K562 (cell line): ENCODE measurements around the gene GALNT12. TPM values are rescaled to one million over a fixed set of nuclear protein-coding genes. Genes with fewer than 3 reads are reported as not detected.
A peak's percentile ranks its signal among the peaks of the same experiment; 100 is the strongest.

ENCODE experiments used
- GABPA ChIP-seq: fragments of 200-800 bp; sonication (Bioruptor generic); conservative IDR thresholded peaks from 2 replicates; pipeline ENCODE4 v1.6.1; 2016; ENCODE audit warnings: low read depth, missing genetic modification characterization, missing compliant biosample characterization
- GATAD2A ChIP-seq: fragments of 450-650 bp; IDR thresholded peaks from 2 replicates; pipeline ENCODE4 v1.6.1; 2017
- HNRNPK ChIP-seq: fragments of 200-400 bp; formaldehyde crosslinking; IDR thresholded peaks from one replicate; pipeline ENCODE4 v1.6.1; 2018; ENCODE audit warnings: mild to moderate bottlenecking, low read depth, low read length; ENCODE audit not compliant: poor library complexity, severe bottlenecking
- MED1 ChIP-seq: sonication (generic); formaldehyde crosslinking; IDR thresholded peaks from 2 replicates; pipeline ENCODE4 v1.8.1; 2023; ENCODE audit warnings: missing genetic modification reagents, borderline replicate concordance
- NEUROD1 ChIP-seq: fragments of 150-350 bp; IDR thresholded peaks from 2 replicates; pipeline ENCODE4 v1.6.1; 2014; ENCODE audit warnings: borderline replicate concordance, low read length, low read depth; ENCODE audit not compliant: partially characterized antibody
- ZBTB17 ChIP-seq: fragments of 450-650 bp; formaldehyde crosslinking; IDR thresholded peaks from 2 replicates; pipeline ENCODE4 v1.4.0; 2020; ENCODE audit warnings: mild to moderate bottlenecking
- ZNF217 ChIP-seq: sonication (generic); formaldehyde crosslinking; IDR thresholded peaks from 2 replicates; pipeline ENCODE4 v1.8.0; 2022; ENCODE audit warnings: mild to moderate bottlenecking, missing genetic modification reagents
- ZNF699 ChIP-seq: fragments of 250-450 bp; sonication (Bioruptor Pico); IDR thresholded peaks from 2 replicates; pipeline ENCODE4 v1.8.0; 2021; ENCODE audit warnings: mild to moderate bottlenecking, moderate library complexity; ENCODE audit not compliant: insufficient replicate concordance
- polyA plus RNA-seq, 8 experiments: library from polyadenylated mRNA; depleted of rRNA in 4 of 8; stranded (reverse) in 5 of 8; unstranded in 3 of 8; fragments of >200 nt; fragmentation: Nextera tagmentation in 2 of 8; fragmentation: Illumina TruSeq in 1 of 8; extraction: Ambion mirVana in 2 of 8; extraction: Trizol in 1 of 8; gene quantifications; 2 replicates each; pipeline versions ENCODE4 v1.2.1 to v1.2.3, GENCODE V29; 2011 to 2014; ENCODE audit warnings: inconsistent platforms in 1 of 8, missing spikeins in 1 of 8
- total RNA-seq, 7 experiments: library from RNA; depleted of rRNA in 6 of 7; stranded (reverse); fragments of >200 nt in 6 of 7; fragmentation: Illumina TruSeq in 2 of 7; extraction: Trizol in 2 of 7; gene quantifications; 2 replicates each; pipeline versions ENCODE4 v1.2.1 to v1.2.3, GENCODE V29; 2011 to 2021; ENCODE audit warnings: low replicate concordance in 1 of 7
- TF ChIP-seq, protein P1 (sequence below), 2 experiments: fragments of 450-650 bp; IDR thresholded peaks; 2 replicates each; pipeline ENCODE4 v1.6.1; 2016; ENCODE audit warnings: mild to moderate bottlenecking in 2 of 2, borderline replicate concordance in 1 of 2, low read depth in 1 of 2, moderate library complexity in 1 of 2
- TF ChIP-seq, protein P2 (sequence below): fragments of 450-650 bp; IDR thresholded peaks from 2 replicates; pipeline ENCODE4 v1.6.1; 2016
- TF ChIP-seq, protein P3 (sequence below): fragments of 250-450 bp; sonication (Bioruptor Pico); IDR thresholded peaks from 2 replicates; pipeline ENCODE4 v1.9.0; 2021; ENCODE audit warnings: mild to moderate bottlenecking, inconsistent platforms
- TF ChIP-seq, protein P4 (sequence below): fragments of 250-450 bp; sonication (Bioruptor Pico); IDR thresholded peaks from 2 replicates; pipeline ENCODE4 v1.6.1; 2021; ENCODE audit warnings: mild to moderate bottlenecking
- TF ChIP-seq, protein P5 (sequence below): fragments of 450-650 bp; formaldehyde crosslinking; IDR thresholded peaks from 2 replicates; pipeline ENCODE4 v1.4.0; 2022; ENCODE audit warnings: missing genetic modification characterization

GALNT12 gene
- total and polyA plus RNA-seq, 9 of the 15 experiments (the other 6 are each of a cell fraction or from before 2014, with no cell fraction given), result 29.7 to 82.9 (median 44.2) TPM

DNA sequence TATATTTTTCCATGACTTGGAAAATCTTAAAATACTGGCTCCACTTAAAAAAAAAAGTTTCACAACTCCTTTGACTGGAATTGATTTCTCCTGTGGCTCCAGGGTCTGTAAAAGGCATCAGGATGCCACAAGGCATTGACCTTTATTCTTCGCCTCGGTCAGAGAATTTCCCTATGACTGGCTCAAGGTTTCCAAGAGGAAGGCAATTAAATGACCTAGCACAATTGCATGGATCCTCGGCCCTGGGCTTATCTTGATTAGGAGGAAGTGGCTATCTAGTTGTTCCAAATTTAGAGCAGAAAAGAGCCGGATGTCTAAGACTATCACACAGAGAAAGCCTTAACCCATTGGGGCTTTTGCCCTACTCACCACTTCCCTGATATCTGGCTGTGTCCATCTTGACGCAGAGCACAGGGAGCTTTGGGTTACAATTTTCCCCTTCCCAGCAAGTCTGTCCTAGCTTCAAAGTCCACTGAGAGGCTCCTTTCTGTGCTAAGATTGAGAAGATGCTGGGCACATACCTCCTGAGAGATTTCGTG, 79.3 kb downstream of the GALNT12 start (continued):
- TF ChIP-seq, protein P1, sequence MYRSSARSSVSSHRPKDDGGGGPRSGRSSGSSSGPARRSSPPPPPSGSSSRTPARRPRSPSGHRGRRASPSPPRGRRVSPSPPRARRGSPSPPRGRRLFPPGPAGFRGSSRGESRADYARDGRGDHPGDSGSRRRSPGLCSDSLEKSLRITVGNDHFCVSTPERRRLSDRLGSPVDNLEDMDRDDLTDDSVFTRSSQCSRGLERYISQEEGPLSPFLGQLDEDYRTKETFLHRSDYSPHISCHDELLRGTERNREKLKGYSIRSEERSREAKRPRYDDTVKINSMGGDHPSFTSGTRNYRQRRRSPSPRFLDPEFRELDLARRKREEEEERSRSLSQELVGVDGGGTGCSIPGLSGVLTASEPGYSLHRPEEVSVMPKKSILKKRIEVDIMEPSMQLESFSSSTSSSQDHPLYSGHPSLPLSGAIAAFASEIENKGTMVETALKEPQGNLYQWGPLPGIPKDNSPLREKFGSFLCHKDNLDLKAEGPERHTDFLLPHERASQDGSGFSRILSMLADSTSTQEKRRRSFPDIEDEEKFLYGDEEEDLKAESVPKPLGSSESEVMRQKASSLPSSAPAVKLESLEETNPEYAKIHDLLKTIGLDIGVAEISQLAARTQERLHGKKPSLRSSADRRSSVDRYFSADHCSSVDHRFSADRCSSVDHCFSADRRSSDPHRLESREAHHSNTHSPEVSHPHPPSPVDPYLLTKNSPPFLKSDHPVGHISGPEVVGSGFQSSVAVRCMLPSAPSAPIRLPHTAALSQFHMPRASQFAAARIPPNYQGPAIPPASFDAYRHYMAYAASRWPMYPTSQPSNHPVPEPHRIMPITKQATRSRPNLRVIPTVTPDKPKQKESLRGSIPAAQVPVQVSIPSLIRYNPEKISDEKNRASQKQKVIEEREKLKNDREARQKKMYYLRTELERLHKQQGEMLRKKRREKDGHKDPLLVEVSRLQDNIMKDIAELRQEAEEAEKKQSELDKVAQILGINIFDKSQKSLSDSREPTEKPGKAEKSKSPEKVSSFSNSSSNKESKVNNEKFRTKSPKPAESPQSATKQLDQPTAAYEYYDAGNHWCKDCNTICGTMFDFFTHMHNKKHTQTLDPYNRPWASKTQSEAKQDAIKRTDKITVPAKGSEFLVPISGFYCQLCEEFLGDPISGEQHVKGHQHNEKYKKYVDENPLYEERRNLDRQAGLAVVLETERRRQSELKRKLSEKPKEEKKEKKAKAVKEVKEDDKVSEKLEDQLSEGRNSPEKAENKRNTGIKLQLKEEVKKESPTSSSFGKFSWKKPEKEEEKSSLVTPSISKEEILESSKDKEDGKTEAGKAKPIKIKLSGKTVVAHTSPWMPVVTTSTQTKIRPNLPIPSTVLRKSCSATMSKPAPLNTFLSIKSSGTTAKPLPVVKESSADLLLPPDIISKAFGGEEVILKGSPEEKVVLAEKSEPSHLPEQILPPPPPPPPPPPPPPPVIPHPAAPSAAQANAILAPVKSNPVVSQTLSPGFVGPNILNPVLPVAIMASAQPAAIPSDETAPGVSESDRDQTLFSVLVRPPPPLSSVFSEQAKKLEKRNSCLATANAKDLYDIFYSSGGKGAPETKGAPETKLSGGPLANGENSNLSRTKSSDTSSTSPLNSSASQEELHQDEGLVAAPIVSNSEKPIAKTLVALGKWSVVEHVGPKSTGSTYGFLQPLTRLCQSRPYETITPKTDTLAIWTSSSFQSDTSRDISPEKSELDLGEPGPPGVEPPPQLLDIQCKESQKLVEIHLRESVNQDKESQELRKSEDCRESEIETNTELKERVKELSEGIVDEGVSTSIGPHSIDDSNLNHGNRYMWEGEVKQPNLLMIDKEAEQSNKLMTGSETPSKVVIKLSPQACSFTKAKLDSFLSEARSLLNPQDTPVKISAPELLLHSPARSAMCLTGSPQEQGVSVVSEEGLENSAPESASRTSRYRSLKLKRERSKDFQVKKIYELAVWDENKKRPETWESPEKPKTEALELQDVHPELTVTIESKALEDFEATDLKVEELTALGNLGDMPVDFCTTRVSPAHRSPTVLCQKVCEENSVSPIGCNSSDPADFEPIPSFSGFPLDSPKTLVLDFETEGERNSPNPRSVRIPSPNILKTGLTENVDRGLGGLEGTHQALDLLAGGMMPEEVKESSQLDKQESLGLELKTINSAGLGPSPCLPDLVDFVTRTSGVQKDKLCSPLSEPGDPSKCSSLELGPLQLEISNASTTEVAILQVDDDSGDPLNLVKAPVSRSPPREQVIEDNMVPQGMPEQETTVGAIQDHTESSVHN (IDR thresholded peaks at IDR 0.05; ENCODE audit: borderline replicate concordance in 1 of 2, low read depth in 1 of 2), result 0 out of 4 replicates have a peak, but pooled peaks of 1 of the 2 experiments have one; percentile 42
- TF ChIP-seq GATAD2A (no peak), ZNF217 (CRISPR knock-in tag) (no peak), NEUROD1 (peak; percentile 22), MED1 (CRISPR knock-in tag) (no peak), ZBTB17 (CRISPR knock-in tag) (no peak), GABPA (tag) (peak; percentile 66), HNRNPK (no peak), ZNF699 (CRISPR knock-in tag) (no peak)
- TF ChIP-seq, protein P2, sequence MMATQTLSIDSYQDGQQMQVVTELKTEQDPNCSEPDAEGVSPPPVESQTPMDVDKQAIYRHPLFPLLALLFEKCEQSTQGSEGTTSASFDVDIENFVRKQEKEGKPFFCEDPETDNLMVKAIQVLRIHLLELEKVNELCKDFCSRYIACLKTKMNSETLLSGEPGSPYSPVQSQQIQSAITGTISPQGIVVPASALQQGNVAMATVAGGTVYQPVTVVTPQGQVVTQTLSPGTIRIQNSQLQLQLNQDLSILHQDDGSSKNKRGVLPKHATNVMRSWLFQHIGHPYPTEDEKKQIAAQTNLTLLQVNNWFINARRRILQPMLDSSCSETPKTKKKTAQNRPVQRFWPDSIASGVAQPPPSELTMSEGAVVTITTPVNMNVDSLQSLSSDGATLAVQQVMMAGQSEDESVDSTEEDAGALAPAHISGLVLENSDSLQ, result peak; percentile 37
- TF ChIP-seq, protein P3, sequence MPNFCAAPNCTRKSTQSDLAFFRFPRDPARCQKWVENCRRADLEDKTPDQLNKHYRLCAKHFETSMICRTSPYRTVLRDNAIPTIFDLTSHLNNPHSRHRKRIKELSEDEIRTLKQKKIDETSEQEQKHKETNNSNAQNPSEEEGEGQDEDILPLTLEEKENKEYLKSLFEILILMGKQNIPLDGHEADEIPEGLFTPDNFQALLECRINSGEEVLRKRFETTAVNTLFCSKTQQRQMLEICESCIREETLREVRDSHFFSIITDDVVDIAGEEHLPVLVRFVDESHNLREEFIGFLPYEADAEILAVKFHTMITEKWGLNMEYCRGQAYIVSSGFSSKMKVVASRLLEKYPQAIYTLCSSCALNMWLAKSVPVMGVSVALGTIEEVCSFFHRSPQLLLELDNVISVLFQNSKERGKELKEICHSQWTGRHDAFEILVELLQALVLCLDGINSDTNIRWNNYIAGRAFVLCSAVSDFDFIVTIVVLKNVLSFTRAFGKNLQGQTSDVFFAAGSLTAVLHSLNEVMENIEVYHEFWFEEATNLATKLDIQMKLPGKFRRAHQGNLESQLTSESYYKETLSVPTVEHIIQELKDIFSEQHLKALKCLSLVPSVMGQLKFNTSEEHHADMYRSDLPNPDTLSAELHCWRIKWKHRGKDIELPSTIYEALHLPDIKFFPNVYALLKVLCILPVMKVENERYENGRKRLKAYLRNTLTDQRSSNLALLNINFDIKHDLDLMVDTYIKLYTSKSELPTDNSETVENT (CRISPR knock-in tag), result no peak
- TF ChIP-seq, protein P4, sequence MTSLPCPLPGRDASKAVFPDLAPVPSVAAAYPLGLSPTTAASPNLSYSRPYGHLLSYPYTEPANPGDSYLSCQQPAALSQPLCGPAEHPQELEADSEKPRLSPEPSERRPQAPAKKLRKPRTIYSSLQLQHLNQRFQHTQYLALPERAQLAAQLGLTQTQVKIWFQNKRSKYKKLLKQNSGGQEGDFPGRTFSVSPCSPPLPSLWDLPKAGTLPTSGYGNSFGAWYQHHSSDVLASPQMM (CRISPR knock-in tag), result no peak
- TF ChIP-seq, protein P5, sequence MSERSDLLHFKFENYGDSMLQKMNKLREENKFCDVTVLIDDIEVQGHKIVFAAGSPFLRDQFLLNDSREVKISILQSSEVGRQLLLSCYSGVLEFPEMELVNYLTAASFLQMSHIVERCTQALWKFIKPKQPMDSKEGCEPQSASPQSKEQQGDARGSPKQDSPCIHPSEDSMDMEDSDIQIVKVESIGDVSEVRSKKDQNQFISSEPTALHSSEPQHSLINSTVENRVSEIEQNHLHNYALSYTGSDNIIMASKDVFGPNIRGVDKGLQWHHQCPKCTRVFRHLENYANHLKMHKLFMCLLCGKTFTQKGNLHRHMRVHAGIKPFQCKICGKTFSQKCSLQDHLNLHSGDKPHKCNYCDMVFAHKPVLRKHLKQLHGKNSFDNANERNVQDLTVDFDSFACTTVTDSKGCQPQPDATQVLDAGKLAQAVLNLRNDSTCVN (CRISPR knock-in tag), result no peak
